HEK293 (cell line): ENCODE measurements around the gene ARL3.

ENCODE experiments used
- CTCF ChIA-PET: fragments of 350-600 bp; formaldehyde crosslinking; extraction: SDS; loops from one replicate; lab custom pipeline; 2021; ENCODE audit warnings: antibody characterized with exemption; lab: Yijun Ruan, JAX
- POLR2A ChIA-PET: fragments of 300-600 bp; formaldehyde crosslinking; extraction: SDS; loops from one replicate; lab custom pipeline; 2020; ENCODE audit warnings: antibody characterized with exemption, inconsistent platforms; lab: Yijun Ruan, JAX
- H3K27ac ChIP-seq: fragments of 200-500 bp; sonication (Bioruptor generic); 2 replicates; pipeline ENCODE4 v1.5.1; 2014; ENCODE audit warnings: low read depth, low read length, control low read depth, inconsistent platforms; ENCODE audit errors: extremely low read depth
- H3K36me3 ChIP-seq, 2 experiments: fragments of 200-500 bp in 1 of 2; sonication (Bioruptor generic) in 1 of 2; 1 replicate in 1 of 2; 2 replicates in 1 of 2; pipeline ENCODE4 v1.5.1; 2014 to 2017; ENCODE audit warnings: inconsistent platforms in 2 of 2, low read length in 2 of 2; ENCODE audit not compliant: control insufficient read depth in 2 of 2, insufficient read depth in 1 of 2
- H3K4me1 ChIP-seq: fragments of 200-500 bp; sonication (Bioruptor generic); 2 replicates; pipeline ENCODE4 v1.5.1; 2014; ENCODE audit warnings: mild to moderate bottlenecking, low read length, inconsistent platforms; ENCODE audit not compliant: control insufficient read depth, insufficient read depth
- H3K4me3 ChIP-seq: 2 replicates; pipeline ENCODE4 v1.5.1; 2011; ENCODE audit warnings: low read depth, mild to moderate bottlenecking, control low read depth, low read length, moderate library complexity
- H3K9me3 ChIP-seq: fragments of 200-500 bp; sonication (Bioruptor generic); 2 replicates; pipeline ENCODE4 v1.5.1; 2014; ENCODE audit warnings: low read depth, low read length, inconsistent platforms; ENCODE audit not compliant: control insufficient read depth, insufficient read depth
- PRDM10 ChIP-seq: fragments of 450-650 bp; formaldehyde crosslinking; IDR thresholded peaks from 2 replicates; pipeline ENCODE4 v1.5.1; 2016; ENCODE audit warnings: missing biosample characterization, missing genetic modification characterization
- ZEB2 ChIP-seq: fragments of 450-650 bp; formaldehyde crosslinking; IDR thresholded peaks from 2 replicates; pipeline ENCODE4 v1.5.1; 2016; ENCODE audit warnings: missing biosample characterization, missing genetic modification characterization
- ZNF121 ChIP-seq: fragments of 450-650 bp; formaldehyde crosslinking; IDR thresholded peaks from 2 replicates; pipeline ENCODE4 v1.5.1; 2016; ENCODE audit warnings: missing biosample characterization, missing genetic modification characterization
- ZNF248 ChIP-seq: fragments of 450-650 bp; formaldehyde crosslinking; IDR thresholded peaks from 2 replicates; pipeline ENCODE4 v1.5.1; 2017; ENCODE audit warnings: missing biosample characterization, missing genetic modification characterization
- ZNF266 ChIP-seq: fragments of 450-650 bp; formaldehyde crosslinking; IDR thresholded peaks from 2 replicates; pipeline ENCODE4 v1.5.1; 2016; ENCODE audit warnings: missing biosample characterization, missing genetic modification characterization, low read depth
- ZNF292 ChIP-seq: fragments of 450-650 bp; formaldehyde crosslinking; IDR thresholded peaks from 2 replicates; pipeline ENCODE4 v1.5.1; 2016; ENCODE audit warnings: low read depth, missing biosample characterization, missing genetic modification characterization, borderline replicate concordance
- ZNF341 ChIP-seq: fragments of 450-650 bp; formaldehyde crosslinking; IDR thresholded peaks from 2 replicates; pipeline ENCODE4; 2016; ENCODE audit warnings: low read depth, missing biosample characterization, missing genetic modification characterization
- ZNF350 ChIP-seq: fragments of 450-650 bp; formaldehyde crosslinking; IDR thresholded peaks from 2 replicates; pipeline ENCODE4 v1.5.0; 2017; ENCODE audit warnings: missing biosample characterization, mild to moderate bottlenecking, missing genetic modification characterization
- ZNF548 ChIP-seq: fragments of 450-650 bp; formaldehyde crosslinking; IDR thresholded peaks from 2 replicates; pipeline ENCODE4 v1.5.1; 2016; ENCODE audit warnings: missing biosample characterization, missing genetic modification characterization
- ZNF558 ChIP-seq: fragments of 450-650 bp; formaldehyde crosslinking; IDR thresholded peaks from 2 replicates; pipeline ENCODE4 v1.5.1; 2016; ENCODE audit warnings: missing biosample characterization, missing genetic modification characterization
- ZNF660 ChIP-seq: fragments of 450-650 bp; IDR thresholded peaks from 2 replicates; pipeline ENCODE4 v1.5.1; 2018; ENCODE audit warnings: missing biosample characterization, mild to moderate bottlenecking, missing genetic modification characterization
- ZNF664 ChIP-seq: fragments of 450-650 bp; formaldehyde crosslinking; IDR thresholded peaks from 2 replicates; pipeline ENCODE4 v1.5.1; 2016; ENCODE audit warnings: missing biosample characterization, missing genetic modification characterization
- ZNF701 ChIP-seq: fragments of 450-650 bp; formaldehyde crosslinking; IDR thresholded peaks from 2 replicates; pipeline ENCODE4 v1.5.1; 2016; ENCODE audit warnings: missing biosample characterization, missing genetic modification characterization
- TF ChIP-seq, protein P1 (sequence below): fragments of 450-650 bp; formaldehyde crosslinking; IDR thresholded peaks from 2 replicates; pipeline ENCODE4 v1.5.1; 2016; ENCODE audit warnings: missing biosample characterization, missing genetic modification characterization, low read depth
- TF ChIP-seq, protein P2 (sequence below): sonication (generic); formaldehyde crosslinking; IDR thresholded peaks from 2 replicates; pipeline ENCODE4 v1.8.1; 2022; ENCODE audit warnings: mild to moderate bottlenecking, moderate library complexity, missing genetic modification reagents
- TF ChIP-seq, protein P3 (sequence below): fragments of 450-650 bp; formaldehyde crosslinking; IDR thresholded peaks from 2 replicates; pipeline ENCODE4 v1.5.1; 2016; ENCODE audit warnings: missing biosample characterization, missing genetic modification characterization

The ARL3 gene

GRCh38 chr10:102701796-102702195 is 12.4 kb downstream of the ARL3 start:
- ChIA-PET CTCF (interaction anchor here (1.2 to 4.3 kb wide), 2 partner anchors 23 to 31 kb away, joined by 5 to 19 read pairs; no protein-coding TSS in a partner anchor), POLR2A (interaction anchor here (1.1 kb wide), 1 partner anchor 13 kb away, joined by 5 read pairs; the partner anchor contains the start of genes ARL3 and SFXN2)
- H3K4me1 ChIP-seq = no peaks in the 10 kb centered on the region
- no peak overlapping the region for H3K4me3 ChIP-seq
- H3K36me3 ChIP-seq = peaks cover 8 to 29% of the 10 kb centered on the region in 2 experiments; a peak in 2 of 3 replicates
- H3K9me3 ChIP-seq = no peaks in the 10 kb centered on the region
- TF ChIP-seq ZNF121 (tag by site-specific recombination) (peak; percentile 91), ZNF558 (tag by site-specific recombination) (no peak)
- no peak overlapping the region for H3K27ac ChIP-seq

- ChIA-PET CTCF (interaction anchor here (1.2 to 4.3 kb wide), 2 partner anchors 22 to 31 kb away, joined by 5 to 19 read pairs; no protein-coding TSS in a partner anchor), POLR2A (interaction anchor here (1.1 kb wide), 1 partner anchor 14 kb away, joined by 5 read pairs; the partner anchor contains the start of genes ARL3 and SFXN2)
- H3K27ac ChIP-seq = no peak overlapping the region
- no peaks in the 10 kb centered on the region for H3K9me3 ChIP-seq
- H3K4me3 ChIP-seq = no peak overlapping the region
- no peaks in the 10 kb centered on the region for H3K4me1 ChIP-seq
- H3K36me3 ChIP-seq = peaks cover 8 to 33% of the 10 kb centered on the region in 2 experiments; a peak in 2 of 3 replicates
- no peak for TF ChIP-seq ZNF341 (tag by site-specific recombination)
- no peak for TF ChIP-seq ZNF660 (tag by site-specific recombination)
- TF ChIP-seq ZNF350 (tag by site-specific recombination) = no peak
- TF ChIP-seq ZNF248 = no peak
- TF ChIP-seq ZNF548 (tag by site-specific recombination) = no peak
- TF ChIP-seq PRDM10 = no peak
- no peak for TF ChIP-seq ZNF292 (tag by site-specific recombination)
Measured at GRCh38 chr10:102701272-102701671, 12.9 kb downstream of the ARL3 start.

GRCh38 chr10:102698894-102699293 is 15.3 kb downstream of the ARL3 start:
- TF ChIP-seq ZNF548 (tag by site-specific recombination) (no peak), ZEB2 (tag by site-specific recombination) (no peak), ZNF266 (tag by site-specific recombination) (no peak), ZNF558 (tag by site-specific recombination) (no peak), ZNF701 (no peak), ZNF664 (tag by site-specific recombination) (no peak)
- TF ChIP-seq, protein P1, sequence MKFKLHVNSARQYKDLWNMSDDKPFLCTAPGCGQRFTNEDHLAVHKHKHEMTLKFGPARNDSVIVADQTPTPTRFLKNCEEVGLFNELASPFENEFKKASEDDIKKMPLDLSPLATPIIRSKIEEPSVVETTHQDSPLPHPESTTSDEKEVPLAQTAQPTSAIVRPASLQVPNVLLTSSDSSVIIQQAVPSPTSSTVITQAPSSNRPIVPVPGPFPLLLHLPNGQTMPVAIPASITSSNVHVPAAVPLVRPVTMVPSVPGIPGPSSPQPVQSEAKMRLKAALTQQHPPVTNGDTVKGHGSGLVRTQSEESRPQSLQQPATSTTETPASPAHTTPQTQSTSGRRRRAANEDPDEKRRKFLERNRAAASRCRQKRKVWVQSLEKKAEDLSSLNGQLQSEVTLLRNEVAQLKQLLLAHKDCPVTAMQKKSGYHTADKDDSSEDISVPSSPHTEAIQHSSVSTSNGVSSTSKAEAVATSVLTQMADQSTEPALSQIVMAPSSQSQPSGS (tag by site-specific recombination) = no peak
- TF ChIP-seq, protein P2, sequence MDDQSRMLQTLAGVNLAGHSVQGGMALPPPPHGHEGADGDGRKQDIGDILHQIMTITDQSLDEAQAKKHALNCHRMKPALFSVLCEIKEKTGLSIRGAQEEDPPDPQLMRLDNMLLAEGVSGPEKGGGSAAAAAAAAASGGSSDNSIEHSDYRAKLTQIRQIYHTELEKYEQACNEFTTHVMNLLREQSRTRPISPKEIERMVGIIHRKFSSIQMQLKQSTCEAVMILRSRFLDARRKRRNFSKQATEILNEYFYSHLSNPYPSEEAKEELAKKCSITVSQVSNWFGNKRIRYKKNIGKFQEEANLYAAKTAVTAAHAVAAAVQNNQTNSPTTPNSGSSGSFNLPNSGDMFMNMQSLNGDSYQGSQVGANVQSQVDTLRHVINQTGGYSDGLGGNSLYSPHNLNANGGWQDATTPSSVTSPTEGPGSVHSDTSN (CRISPR knock-in tag) = no peak
- TF ChIP-seq, protein P3, sequence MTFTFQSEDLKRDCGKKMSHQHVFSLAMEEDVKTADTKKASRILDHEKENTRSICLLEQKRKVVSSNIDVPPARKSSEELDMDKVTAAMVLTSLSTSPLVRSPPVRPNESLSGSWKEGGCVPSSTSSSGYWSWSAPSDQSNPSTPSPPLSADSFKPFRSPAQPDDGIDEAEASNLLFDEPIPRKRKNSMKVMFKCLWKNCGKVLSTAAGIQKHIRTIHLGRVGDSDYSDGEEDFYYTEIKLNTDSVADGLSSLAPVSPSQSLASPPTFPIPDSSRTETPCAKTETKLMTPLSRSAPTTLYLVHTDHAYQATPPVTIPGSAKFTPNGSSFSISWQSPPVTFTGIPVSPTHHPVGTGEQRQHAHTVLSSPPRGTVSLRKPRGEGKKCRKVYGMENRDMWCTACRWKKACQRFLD (tag by site-specific recombination) = no peak
- Histone ChIP-seq H3K9me3 (no peaks in the 10 kb centered on the region), H3K4me1 (no peaks in the 10 kb centered on the region), H3K36me3 (peaks cover 9 to 38% of the 10 kb centered on the region in 2 experiments), H3K27ac (no peak overlapping the region), H3K4me3 (no peak overlapping the region)
- POLR2A ChIA-PET = interaction anchor here (0.9 kb wide), 1 partner anchor 15 kb away, joined by 3 read pairs; the partner anchor contains the start of genes ARL3 and SFXN2
- CTCF ChIA-PET = interaction anchor here (0.5 to 4.3 kb wide), 3 partner anchors 16 to 20 kb away, joined by 3 to 19 read pairs (median 4); partner anchors contain the start of gene SFXN2
